ENCODE data around the gene ENGASE. TPM values are rescaled to one million over a fixed set of nuclear protein-coding genes. Genes with fewer than 3 reads are reported as not detected.
A peak's percentile ranks its signal among the peaks of the same experiment; 100 is the strongest.

Gene ENGASE
- total and polyA plus RNA-seq, 9 of the 15 experiments (the other 6 are each of a cell fraction or from before 2014, with no cell fraction given): 0.06 to 45.5 (median 13.9) TPM

GRCh38 chr17:79082311-79083190, 7.9 kb downstream of the ENGASE start (continued):
- peak; percentile 75 to 90 (median 88) for TF ChIP-seq CTCF (IDR thresholded peaks at IDR 0.05 in 2 of 3, conservative IDR thresholded peaks at IDR 0.05 in 1 of 3; ENCODE audit: insufficient read depth in 2 of 3, low read depth in 1 of 3, low read length in 3 of 3)
- TF ChIP-seq SRF (CRISPR knock-in tag; IDR thresholded peaks at IDR 0.05): peak in 1 of 2 experiments; percentile 51; a peak in 1 of 4 replicates
- TF ChIP-seq POLR2G (IDR thresholded peaks at IDR 0.05; ENCODE audit: low read depth, low read length): peak; percentile 20; the same call in 1 of the 2 replicates
- TF ChIP-seq REST (IDR thresholded peaks at IDR 0.05; ENCODE audit: borderline replicate concordance): peak; percentile 74
- TF ChIP-seq REST (CRISPR knock-in tag; IDR thresholded peaks at IDR 0.05; ENCODE audit: low read depth): no peak
- TF ChIP-seq SPI1 (IDR thresholded peaks at IDR 0.05; ENCODE audit: borderline replicate concordance, low read depth, low read length): no peak
- no peak for TF ChIP-seq JUN (IDR thresholded peaks at IDR 0.05; ENCODE audit: borderline replicate concordance, low read depth, low read length)
- no peak for TF ChIP-seq JUN (CRISPR knock-in tag; IDR thresholded peaks at IDR 0.05; ENCODE audit: borderline replicate concordance)
- peak; percentile 49; the same call in 1 of the 2 replicates for TF ChIP-seq CREM (IDR thresholded peaks at IDR 0.05; ENCODE audit: low read depth)
